Measurements from ENCODE around the gene REP15.

- no peak for TF ChIP-seq POLR2A (IDR thresholded peaks at IDR 0.05)
- TF ChIP-seq CTCF (IDR thresholded peaks at IDR 0.05): peak; percentile 37 to 81 (median 68)
- no peak for TF ChIP-seq POLR2AphosphoS5 (IDR thresholded peaks at IDR 0.05; ENCODE audit: insufficient read depth in 1 of 2, low read depth in 1 of 2)
Measured at GRCh38 chr12:27733052-27733656, 36.9 kb downstream of the REP15 start.

All from vagina (tissue), 2 donors.